WI38 (cell line): ENCODE data around the gene TSGA10.
"Not testable (repeated sequence)": the region's sequence is repeated elsewhere in the genome, so short reads cannot be mapped to it uniquely, and the experiment has no call there.

Experiments
- H3K4me3 ChIP-seq: 2 replicates; pipeline ENCODE4 v1.5.1; 2011; ENCODE audit warnings: low read depth, mild to moderate bottlenecking, control low read depth, low read length
- TF ChIP-seq, protein P1 (sequence below): IDR thresholded peaks from 2 replicates; pipeline ENCODE4 v1.5.1; 2012; ENCODE audit warnings: low read depth, mild to moderate bottlenecking, control low read depth, low read length

Gene TSGA10

DNA sequence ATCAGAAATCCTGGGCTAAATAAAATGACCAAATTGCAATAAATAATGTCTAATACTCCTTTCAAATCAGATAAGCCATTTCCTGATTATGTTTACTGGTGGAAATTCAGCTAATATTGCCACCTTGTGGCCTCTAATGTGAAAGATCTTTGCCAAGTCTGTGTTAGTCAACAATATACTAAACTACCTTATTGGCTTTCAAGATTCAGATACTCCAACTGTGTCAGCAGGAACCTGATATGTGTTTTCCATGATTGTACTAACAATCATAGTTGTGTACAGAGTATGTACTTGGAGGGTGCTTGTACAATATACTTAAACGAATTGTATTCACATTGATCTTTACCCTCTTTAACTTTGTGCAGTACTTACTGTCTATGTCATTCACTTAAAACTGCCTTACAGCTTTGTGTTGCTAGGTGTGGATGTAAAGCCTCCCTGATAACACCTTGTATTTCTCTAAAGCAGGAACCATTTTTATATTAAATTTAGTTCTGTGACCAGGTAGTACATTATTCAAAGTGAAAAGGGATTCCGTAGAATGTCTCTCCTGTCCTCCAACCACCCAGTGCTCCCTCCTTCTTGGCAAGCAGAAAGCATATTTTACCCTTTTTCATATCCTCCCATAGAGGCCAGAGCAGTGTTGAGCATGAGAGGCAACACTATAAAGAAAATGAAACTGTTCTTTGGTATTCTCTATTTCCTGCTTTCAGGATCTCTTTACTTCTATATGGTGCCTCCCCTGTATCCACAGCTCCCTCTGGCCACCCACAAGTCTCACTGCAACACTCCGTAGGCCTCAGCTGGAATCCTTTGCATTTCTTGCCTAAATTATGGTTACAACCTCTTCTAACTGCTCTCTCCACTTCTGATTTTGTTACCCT lies 88.4 kb downstream of the TSGA10 start:
- TF ChIP-seq, protein P1, sequence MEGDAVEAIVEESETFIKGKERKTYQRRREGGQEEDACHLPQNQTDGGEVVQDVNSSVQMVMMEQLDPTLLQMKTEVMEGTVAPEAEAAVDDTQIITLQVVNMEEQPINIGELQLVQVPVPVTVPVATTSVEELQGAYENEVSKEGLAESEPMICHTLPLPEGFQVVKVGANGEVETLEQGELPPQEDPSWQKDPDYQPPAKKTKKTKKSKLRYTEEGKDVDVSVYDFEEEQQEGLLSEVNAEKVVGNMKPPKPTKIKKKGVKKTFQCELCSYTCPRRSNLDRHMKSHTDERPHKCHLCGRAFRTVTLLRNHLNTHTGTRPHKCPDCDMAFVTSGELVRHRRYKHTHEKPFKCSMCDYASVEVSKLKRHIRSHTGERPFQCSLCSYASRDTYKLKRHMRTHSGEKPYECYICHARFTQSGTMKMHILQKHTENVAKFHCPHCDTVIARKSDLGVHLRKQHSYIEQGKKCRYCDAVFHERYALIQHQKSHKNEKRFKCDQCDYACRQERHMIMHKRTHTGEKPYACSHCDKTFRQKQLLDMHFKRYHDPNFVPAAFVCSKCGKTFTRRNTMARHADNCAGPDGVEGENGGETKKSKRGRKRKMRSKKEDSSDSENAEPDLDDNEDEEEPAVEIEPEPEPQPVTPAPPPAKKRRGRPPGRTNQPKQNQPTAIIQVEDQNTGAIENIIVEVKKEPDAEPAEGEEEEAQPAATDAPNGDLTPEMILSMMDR = peak; percentile 59
- peak overlapping the region; percentile 37 for H3K4me3 ChIP-seq

DNA sequence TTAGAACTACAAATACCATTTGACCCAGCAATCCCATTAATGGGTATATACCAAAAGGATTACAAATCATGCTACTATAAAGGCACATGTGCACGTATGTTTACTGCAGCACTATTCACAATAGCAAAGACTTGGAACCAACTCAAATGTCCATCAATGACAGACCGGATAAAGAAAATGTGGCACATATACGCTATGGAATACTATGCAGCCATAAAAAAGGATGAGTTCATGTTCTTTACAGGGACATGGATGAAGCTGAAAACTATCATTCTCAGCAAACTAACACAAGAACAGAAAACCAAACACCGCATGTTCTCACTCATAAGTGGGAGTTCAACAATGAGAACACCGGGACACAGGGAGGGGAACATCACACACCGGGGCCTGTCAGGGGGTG lies 105.6 kb downstream of the TSGA10 start:
- H3K4me3 ChIP-seq = not testable (repeated sequence)

DNA sequence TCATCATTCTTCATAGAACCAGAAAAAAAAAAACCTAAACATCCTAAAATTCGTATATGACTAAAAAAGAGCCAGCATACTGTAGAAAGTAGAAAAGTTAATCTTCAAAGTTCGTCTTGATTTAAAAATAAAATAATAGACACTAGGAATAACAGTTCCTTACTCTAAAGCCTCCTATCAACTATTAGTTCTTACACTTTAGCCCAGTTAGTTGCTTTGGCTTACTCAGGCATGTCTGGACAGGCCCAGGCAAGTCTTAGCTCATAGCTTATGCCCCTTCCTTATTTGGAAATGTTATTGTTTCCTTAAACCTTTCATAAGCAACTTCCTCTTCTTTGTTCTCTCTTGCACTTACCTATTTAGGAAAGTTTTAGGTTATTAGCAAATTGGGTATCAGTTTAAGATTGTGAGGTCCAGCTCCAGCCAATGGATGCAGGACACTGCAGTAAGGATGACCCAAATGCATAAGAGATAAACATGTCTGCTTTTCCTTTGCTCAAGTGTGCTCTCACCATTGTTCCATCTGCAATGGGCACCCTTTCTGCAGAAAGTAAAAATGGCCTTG lies 113.9 kb downstream of the TSGA10 start:
- not testable (repeated sequence) for H3K4me3 ChIP-seq

DNA sequence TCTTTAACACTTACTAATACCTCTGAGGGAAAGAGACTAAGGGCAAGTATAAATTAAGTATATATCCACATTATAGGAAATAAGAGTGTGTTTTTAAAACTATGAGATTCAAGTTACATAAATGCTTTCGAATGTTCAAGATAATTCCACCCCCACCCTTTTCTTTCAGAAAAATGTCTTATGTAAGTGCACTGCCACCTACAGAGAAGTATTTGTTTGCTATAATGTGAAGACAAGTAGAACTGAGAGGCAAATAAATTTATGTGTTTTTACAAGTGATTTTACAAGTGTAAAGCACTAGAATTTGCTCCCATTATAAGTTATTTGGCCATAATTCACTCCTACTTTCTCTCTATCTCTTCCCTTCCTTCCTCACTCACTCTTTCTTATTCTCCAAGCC lies 118.8 kb downstream of the TSGA10 start:
- no peak overlapping the region for H3K4me3 ChIP-seq
- TF ChIP-seq, protein P1 = no peak

DNA sequence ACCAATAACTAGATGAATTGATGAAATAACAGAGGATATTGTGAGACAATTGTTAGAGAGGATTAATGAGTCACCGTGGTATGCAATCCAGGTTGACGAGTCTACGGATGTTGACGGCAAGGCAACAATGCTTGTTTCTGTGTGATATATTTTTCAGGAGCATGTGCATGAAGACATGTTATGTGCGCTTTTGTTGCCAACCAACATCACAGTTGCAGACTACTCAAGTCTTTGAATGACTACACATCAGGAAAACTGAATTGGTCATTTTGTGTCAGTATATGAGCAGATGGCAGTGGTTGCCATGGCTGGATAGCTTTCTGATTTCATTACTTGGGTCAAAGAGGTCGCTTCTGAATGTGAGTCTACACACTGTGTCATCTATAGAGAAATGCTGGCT lies 122.0 kb downstream of the TSGA10 start:
- TF ChIP-seq, protein P1 = no peak
- H3K4me3 ChIP-seq = no peak overlapping the region

DNA sequence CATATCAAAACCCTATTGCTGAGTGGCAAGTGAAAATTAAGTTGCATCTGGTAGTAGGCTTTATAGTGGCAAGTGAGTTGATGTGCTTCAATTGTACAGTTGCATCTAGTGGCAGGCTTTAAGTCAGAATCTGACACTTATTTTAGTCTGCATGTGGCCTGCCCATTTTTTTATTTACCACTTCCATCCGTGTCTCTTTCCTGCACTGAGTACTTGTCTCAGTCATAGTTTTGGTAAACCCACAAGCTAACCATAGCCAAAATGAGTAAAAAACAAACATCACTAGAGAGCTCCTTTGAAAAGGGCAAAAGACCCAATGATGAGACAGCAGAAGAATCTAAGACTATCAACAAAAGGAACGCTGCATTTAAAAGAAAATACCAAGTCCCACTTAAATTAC lies 122.7 kb downstream of the TSGA10 start:
- H3K4me3 ChIP-seq = no peak overlapping the region
- TF ChIP-seq, protein P1 = no peak

DNA sequence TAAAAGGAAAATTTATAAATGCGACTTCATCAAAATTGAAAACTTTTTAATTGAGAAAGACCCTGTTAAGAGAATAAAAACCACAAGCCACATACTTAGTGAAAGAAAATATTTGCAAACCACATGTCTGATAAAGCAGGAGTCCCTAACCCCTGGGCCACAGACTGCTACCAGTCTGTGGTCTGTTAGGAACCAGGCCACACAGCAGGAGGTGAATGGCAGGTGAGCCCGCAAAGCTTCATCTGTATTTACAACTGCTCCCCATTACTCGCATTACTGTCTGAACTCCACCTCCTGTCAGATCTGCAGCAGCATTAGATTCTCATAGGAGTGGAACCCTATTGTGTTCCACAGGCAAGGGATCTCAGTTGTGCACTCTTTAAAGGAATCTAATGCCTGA lies 123.3 kb downstream of the TSGA10 start:
- no peak overlapping the region for H3K4me3 ChIP-seq
- TF ChIP-seq, protein P1 = no peak

DNA sequence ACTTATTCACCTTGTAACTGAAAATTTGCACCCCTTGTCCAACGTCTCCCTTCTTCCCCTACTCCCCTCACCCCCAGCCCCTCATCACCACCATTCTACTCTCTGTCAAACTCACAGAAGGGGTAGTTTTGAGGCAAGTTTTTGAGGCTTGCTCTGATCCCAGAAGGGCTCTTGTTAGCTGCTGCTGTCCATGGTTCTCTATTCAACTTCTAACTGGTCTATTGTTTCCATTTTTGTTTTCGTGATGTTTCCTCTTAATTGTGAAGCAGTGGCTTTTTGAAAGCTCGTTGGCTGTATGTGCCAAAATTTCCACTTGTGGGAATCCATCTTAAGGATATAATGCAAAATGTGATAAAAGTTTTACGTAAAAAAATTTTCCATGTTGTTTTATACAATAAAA lies 126.2 kb downstream of the TSGA10 start:
- no peak overlapping the region for H3K4me3 ChIP-seq
- TF ChIP-seq, protein P1 = no peak
